Measurements from ENCODE around the gene MCTP2.
"Not testable (repeated sequence)": the region's sequence is repeated elsewhere in the genome, so short reads cannot be mapped to it uniquely, and the experiment has no call there.

MCTP2 gene

DNA sequence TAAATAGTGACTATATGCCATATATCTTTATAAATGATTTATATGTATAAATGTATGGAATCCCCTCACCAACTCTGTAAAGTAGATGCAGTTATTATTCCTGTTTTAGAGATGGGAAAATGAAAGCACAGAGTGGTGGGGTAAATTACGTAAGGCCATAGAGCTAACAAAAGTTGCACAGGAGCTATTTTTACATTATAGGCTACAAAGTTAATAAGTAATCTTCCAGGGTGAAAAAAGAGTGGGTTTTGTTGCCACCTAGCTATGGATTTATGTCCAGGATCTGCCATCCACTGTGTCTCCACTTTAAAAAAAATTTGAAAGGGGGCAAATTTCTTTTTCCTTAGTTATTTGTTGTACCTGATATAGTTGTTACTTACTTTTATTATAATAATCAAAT is 235.7 kb downstream of the MCTP2 start:
- no peak for DNase-seq

GRCh38 chr15:94470492-94470891 is 239.1 kb downstream of the MCTP2 start:
- DNase-seq: no peak

DNA sequence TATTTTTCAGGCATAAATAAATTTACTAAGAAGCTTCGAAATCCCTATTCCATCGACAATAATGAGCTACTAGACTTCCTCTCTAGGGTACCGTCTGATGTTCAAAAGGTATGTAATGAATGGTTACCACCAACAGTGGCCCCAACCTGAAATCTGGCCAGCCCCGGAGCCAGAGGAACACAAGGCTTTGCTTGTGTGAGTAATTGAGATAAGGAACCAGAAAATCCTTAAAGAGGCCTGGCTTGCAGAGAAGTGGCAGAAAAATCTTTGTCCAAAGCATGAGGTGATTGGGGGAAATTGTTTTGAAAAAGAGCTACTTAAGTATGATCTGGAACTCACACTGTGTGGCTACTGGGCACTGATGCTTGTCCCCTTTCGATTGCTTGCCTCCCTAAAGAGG is 245.3 kb downstream of the MCTP2 start:
- no peak for DNase-seq

GRCh38 chr15:94477913-94478553 is 246.7 kb downstream of the MCTP2 start:
- DNase-seq: no peak

GRCh38 chr15:94478763-94479162 is 247.4 kb downstream of the MCTP2 start:
- no peak for DNase-seq

GRCh38 chr15:94480289-94480834 is 249.0 kb downstream of the MCTP2 start:
- no peak for DNase-seq

DNA sequence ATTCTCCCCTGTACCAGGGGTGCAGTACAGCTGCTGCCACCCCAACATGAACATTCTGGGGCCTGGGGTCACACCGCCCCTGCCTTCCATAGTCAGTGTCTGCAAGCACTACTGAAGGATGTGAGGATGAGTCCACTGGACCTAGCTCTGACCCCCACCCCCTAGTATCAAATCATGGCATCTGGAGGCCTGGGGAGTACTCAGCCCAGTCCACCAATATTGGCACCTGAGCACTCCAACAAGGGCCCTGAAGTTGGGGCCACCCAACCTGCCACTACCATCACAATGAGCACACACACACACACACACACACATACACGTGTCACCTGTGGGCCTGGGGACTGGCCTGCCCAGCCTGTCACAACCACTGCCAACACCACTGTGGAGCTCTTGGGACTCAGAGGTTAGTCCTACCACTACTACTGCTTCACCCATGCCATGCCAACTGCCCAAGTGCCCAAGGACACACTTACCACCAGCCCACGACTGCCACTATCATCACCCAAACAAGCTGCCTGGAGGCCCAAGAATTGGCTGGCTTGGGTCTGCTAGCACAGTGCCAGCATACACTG is 253.9 kb downstream of the MCTP2 start:
- DNase-seq: no peak

- DNase-seq: no peak
Measured at GRCh38 chr15:94487635-94488034, 256.3 kb downstream of the MCTP2 start.

DNA sequence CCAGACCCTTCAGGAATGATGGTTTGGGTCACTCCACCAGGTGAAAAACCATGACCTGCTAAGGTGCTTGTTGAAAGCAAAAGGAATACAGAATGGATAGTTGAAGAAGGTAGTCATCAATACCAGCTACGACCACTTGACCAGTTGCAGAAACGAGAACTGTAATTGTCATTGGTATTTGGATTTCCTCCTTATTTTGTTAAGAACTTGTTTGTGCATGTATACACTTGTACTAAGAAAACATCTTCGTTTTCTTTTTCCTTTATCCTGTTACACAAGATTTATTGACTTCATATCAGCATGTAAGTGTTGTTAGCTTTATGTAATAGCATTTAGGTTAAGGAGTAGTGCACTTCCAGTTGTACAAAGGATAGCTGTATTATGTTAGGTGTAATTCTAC is 261.8 kb downstream of the MCTP2 start:
- no peak for DNase-seq

GRCh38 chr15:94493586-94493985 is 262.2 kb downstream of the MCTP2 start:
- DNase-seq: not testable (repeated sequence)

DNA sequence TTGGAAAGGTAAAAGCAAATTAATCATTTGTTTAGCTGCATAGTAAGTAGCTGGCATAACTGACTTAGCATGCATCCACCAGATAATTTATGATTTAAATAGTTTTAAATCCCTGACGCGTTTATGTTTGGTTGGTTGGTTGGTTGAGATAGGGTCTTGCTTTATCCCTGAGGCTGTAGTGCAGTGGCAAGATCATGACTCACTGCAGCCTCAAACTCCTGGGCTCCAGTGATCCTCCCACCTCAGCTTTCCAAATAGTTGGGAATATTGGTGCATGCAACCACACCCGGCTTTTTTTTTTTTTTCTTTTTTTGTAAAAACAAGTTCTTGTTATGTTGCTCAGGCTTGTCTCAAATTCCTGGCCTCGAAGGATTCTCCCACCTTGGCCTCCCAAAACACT is 263.4 kb downstream of the MCTP2 start:
- DNase-seq: no peak

DNA sequence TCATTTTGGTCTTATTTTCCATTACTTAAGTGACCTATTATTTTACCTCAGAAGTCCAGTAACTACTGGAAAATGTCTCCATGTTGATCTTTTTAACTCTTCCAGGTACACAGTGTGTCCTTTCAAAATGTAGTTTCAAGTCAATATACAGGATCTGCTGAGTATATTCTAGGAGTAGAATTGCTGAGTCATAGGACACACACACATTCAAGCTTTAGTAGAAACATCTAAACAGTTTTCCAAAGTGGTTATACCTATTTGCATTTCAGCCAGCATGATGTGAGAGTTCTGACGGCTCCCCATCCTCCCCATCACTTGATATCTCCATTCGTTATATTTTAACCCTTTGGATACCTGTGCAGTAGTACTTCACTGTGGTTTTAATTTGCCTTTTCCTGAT is 271.9 kb downstream of the MCTP2 start:
- DNase-seq: no peak

GRCh38 chr15:94509259-94509658 is 277.9 kb downstream of the MCTP2 start:
- DNase-seq: no peak

DNA sequence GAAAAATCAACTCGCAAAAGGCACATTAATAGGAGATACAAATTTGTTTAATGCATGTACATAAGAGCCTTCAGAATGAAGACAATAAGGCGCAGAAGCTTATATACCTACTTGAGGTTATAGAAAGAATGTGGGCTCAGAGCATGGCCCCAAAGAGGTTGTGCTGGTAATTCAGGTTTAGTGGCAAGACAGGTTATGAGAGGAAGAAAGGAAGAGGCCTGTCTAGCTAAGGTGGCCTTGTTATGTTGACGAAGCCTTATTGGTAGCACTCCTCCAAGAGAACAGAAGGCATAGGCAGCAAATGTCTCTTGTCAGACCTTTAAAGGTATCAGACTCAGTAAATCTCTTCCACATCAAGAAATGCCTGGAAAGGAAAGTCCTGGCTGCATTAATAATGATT is 290.8 kb downstream of the MCTP2 start:
- no peak for DNase-seq

DNA sequence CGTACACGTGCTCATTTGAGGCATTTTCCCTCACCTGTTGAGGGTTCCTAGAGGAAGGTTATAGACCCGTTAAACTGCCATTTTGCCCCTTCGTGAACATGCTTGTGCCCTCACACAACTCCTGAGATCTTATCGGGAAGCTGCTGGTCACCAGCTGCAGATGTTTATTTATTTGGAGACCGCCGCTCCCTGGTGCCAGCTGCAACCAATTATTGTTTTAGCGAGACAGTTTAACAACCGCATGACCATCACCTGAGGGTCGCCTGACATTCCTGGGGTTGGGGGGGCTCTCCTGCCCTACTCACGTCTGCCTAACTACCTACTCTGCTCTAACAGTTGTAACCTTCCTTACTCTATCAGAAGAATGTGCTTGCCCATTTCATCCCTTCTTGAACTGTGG is 292.5 kb downstream of the MCTP2 start:
- no peak for DNase-seq

DNA sequence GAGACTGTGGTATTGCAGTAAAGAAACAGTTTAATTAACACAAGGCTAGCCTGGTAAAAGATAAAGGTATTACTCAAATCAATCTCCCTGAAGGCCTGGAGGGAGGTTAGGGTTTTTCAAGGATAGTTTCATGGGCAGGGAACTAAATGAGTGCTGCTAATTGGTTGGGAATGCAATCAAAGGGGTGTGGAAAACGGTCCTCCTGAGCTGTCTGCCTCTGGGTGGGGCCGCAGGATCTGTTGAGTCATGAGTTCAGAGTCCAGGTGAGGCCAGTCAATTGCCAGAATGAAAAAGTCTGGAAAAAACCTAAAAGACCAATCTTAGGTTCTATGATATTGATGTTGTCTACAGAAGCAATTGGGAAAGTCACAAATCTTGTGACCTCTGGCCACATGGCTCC is 293.2 kb downstream of the MCTP2 start:
- DNase-seq: no peak

DNA sequence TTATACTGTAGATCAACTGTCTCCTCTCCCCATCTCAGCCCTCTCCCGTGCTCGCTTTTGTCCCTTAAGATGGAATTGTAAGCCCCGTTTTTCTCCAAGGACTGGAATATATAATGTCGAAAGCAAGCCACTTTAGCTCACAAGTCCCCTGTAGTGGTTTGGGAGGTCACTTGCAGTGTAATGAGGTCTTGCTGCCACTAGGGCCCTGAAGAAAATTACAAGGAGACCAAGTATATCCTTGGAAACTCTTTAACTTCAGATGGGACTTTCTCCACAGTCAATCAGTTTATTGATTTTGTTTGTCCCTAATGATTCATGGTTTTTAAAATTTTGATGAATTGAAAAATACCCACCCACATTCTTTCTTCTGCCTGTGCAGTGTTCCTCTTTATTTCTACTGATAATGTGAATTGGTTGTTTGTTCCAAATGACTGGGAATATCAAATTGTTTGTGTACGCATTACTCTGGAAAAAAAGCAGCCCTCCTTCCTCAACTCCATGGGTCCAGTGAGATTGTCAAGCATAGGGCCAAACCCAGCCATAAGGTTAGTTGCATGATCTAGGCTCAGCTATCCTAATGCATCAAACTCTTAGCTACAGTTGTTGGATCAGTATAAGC is 294.8 kb downstream of the MCTP2 start:
- no peak for DNase-seq

DNA sequence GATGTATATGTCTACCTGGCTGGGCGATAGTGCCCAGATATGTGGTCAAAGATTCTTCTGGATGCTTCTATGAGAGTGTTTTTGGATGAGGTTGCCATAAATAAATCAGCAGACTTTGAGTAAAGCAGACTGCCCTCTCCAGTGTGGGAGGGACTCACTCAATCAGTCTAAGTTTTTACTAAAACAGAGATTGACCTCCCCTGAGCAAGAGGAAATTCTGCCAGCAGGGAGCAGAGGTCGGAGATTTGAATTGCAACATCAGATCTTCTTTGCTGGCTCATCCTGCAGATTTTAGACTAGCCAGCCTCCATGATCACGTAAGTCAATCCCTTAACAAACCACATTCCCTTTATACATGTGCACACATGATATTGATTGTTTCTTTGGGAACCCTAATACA is 300.9 kb downstream of the MCTP2 start:
- DNase-seq: no peak
